ENCODE results near the gene CAMK4. TPM values are rescaled to one million over a fixed set of nuclear protein-coding genes. Genes with fewer than 3 reads are reported as not detected.

CAMK4 gene
- total and polyA plus RNA-seq, 9 donors: 4.6 to 7.5 (median 6.3) TPM

DNA sequence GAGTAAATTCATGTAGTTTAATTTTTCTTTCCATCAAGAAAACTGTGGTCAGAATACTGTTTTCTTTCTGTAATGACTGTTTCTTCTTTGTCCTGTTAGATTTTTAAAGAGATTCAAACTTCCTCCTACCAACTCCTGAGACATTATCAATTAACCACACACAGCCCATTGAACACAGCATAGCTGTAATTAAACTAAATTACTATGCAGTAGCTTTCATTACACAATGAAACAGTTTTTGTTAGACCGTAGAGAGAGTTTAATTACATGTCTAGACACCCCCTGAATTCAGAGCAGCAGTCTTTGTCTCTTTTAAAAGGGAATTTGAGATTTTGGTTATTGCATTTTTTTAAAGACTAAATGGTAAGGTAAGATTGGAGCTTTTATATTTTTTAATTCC is 210.6 kb downstream of the CAMK4 start:
- no CpG with 5 or more reads among the region's 1 CpG for WGBS (ENCODE audit: insufficient coverage)

DNA sequence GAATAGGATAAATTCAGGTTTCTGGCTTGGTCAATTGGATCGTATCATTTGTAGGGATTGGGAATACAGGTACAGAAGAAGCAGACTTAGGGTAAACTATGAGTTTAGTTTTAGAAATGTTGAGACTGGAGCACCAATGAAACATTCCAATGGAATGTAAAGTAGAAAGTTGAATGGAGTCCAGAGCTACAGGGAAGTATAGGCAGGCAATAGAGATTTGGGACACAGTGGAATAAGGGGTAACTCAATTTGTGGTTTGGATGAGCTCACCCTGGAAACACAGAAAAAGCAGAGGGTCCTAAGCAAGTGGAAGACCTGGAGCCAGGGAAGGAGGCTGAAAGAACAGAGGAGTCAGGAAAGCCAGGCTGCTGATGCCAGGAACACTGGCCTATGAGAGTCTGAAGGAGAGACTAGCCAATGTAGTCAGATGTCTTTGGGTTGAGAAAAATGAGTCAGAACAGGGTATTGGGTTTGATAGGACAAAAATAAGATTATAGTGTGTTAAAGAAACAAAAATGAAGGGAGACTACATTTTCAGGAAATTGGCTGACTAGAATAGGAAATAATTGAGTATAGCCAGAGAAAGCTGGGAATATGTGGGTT is 215.4 kb downstream of the CAMK4 start:
- H3K27me3 ChIP-seq (ENCODE audit: control insufficient read depth, insufficient read depth, low read length): no peaks in the 10 kb centered on the region
- no peaks in the 10 kb centered on the region for H3K4me1 ChIP-seq (ENCODE audit: control insufficient read depth, insufficient read depth, low read length)
- 92% methylated on average over 1 of the region's 1 CpG for WGBS (ENCODE audit: insufficient coverage)
- H3K27ac ChIP-seq (ENCODE audit: low read length): no peak overlapping the region
- H3K4me3 ChIP-seq (ENCODE audit: low read length): no peak overlapping the region
- H3K36me3 ChIP-seq (ENCODE audit: control insufficient read depth, insufficient read depth, low read length): no peaks in the 10 kb centered on the region
- no peak for DNase-seq
- no peaks in the 10 kb centered on the region for H3K9me3 ChIP-seq (replicated peaks; ENCODE audit: control insufficient read depth, low read depth, low read length)

More for the DNA sequence above, 210.6 kb downstream of the CAMK4 start:
- Histone ChIP-seq H3K4me3 (ENCODE audit: low read length) (no peak overlapping the region), H3K27ac (ENCODE audit: low read length) (no peak overlapping the region), H3K9me3 (replicated peaks; ENCODE audit: control insufficient read depth, low read depth, low read length) (no peaks in the 10 kb centered on the region), H3K4me1 (ENCODE audit: control insufficient read depth, insufficient read depth, low read length) (no peaks in the 10 kb centered on the region), H3K27me3 (ENCODE audit: control insufficient read depth, insufficient read depth, low read length) (no peaks in the 10 kb centered on the region), H3K36me3 (ENCODE audit: control insufficient read depth, insufficient read depth, low read length) (no peaks in the 10 kb centered on the region)
- no peak for DNase-seq

DNA sequence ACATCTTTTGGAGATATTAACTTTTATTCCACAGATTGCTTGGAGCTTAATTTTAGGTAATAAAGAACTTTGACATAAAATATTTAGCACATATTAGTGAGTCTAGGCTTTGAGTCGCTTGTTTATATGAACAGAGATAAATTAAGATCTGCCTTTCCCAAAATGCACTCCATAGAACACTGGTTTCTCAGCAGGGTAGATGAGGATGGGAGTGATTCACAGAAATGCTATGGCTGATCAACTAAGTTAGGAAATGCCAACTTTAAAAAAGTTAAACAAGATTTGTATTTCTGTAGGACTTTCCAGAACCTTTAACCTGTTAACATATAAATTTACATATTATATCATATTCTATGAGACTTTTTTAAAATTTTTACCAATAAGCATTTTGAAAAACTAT is 222.9 kb downstream of the CAMK4 start:
- no peak for DNase-seq
- Histone ChIP-seq H3K9me3 (replicated peaks; ENCODE audit: control insufficient read depth, low read depth, low read length) (no peaks in the 10 kb centered on the region), H3K27me3 (ENCODE audit: control insufficient read depth, insufficient read depth, low read length) (no peaks in the 10 kb centered on the region), H3K4me3 (ENCODE audit: low read length) (no peak overlapping the region), H3K27ac (ENCODE audit: low read length) (no peak overlapping the region), H3K36me3 (ENCODE audit: control insufficient read depth, insufficient read depth, low read length) (no peaks in the 10 kb centered on the region), H3K4me1 (ENCODE audit: control insufficient read depth, insufficient read depth, low read length) (no peaks in the 10 kb centered on the region)
- WGBS (ENCODE audit: insufficient coverage): no CpG with 5 or more reads among the region's 1 CpG

DNA sequence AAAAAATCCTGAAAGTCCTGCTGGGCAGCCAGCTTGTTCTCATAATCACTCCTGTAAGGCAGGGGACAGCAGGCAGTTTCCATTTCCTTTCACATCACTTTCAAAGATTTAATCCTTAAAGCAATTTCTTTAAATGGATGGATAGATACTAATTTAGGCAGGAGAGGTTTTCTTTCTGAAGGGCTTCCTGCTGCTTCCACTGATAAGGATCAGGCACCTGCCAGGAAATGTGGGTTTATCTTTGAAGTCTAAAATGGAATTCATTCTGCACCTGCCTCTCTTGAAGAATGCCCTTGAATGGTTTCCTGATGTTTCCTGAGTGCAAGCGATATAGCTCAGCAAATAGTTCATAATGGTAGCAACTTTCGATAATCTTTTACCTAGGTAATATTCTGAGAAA is 223.6 kb downstream of the CAMK4 start:
- Histone ChIP-seq H3K4me1 (ENCODE audit: control insufficient read depth, insufficient read depth, low read length) (no peaks in the 10 kb centered on the region), H3K27ac (ENCODE audit: low read length) (no peak overlapping the region), H3K36me3 (ENCODE audit: control insufficient read depth, insufficient read depth, low read length) (no peaks in the 10 kb centered on the region), H3K4me3 (ENCODE audit: low read length) (no peak overlapping the region), H3K27me3 (ENCODE audit: control insufficient read depth, insufficient read depth, low read length) (no peaks in the 10 kb centered on the region), H3K9me3 (replicated peaks; ENCODE audit: control insufficient read depth, low read depth, low read length) (no peaks in the 10 kb centered on the region)
- WGBS (ENCODE audit: insufficient coverage): no CpG with 5 or more reads among the region's 2 CpGs
- no peak for DNase-seq

DNA sequence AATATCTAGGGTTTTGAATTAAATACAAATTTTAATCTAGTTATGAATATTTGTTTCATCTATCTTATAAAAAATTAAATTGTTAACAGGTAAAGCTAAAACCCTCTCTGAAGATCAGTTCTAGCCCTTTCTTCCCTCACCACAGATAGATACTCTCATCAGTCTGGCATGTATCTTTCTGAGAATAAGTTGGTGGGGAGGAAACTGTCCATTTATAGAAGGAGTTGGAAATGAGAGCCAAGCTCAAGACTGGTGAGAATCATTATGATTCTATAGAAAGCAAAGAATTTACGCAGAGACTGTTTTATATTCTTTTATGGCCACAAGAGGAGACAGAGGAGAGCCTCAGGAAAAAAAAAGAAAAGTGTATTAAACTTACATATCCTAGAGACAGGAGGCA is 229.1 kb downstream of the CAMK4 start:
- WGBS (ENCODE audit: insufficient coverage): no CpG with 5 or more reads among the region's 1 CpG
- peak; percentile 7 for DNase-seq
- H3K4me3 ChIP-seq (ENCODE audit: low read length): no peak overlapping the region
- H3K27me3 ChIP-seq (ENCODE audit: control insufficient read depth, insufficient read depth, low read length): no peaks in the 10 kb centered on the region
- no peaks in the 10 kb centered on the region for H3K36me3 ChIP-seq (ENCODE audit: control insufficient read depth, insufficient read depth, low read length)
- H3K9me3 ChIP-seq (replicated peaks; ENCODE audit: control insufficient read depth, low read depth, low read length): no peaks in the 10 kb centered on the region
- no peak overlapping the region for H3K27ac ChIP-seq (ENCODE audit: low read length)
- H3K4me1 ChIP-seq (ENCODE audit: control insufficient read depth, insufficient read depth, low read length): no peaks in the 10 kb centered on the region

DNA sequence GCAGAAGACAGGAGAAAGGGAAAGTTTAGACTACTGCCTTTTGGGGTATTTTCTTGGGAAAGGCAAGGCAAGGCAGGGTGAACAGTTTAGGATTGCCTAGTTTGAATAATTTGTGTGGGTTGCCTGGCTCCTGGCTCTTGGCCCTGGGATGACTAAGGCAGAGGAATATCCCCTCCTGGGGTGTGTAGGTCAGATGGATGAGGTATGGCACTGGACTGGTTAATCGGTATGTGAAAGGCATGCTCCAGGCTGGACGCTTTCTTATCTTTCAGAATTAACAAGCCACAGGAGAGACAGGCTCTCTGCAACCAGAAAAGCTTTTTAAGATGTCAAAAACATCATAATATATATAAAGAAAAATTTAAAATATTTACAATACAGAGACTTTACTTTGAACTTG is 229.6 kb downstream of the CAMK4 start:
- WGBS (ENCODE audit: insufficient coverage): no CpG with 5 or more reads among the region's 2 CpGs
- H3K27me3 ChIP-seq (ENCODE audit: control insufficient read depth, insufficient read depth, low read length): no peaks in the 10 kb centered on the region
- no peak overlapping the region for H3K4me3 ChIP-seq (ENCODE audit: low read length)
- H3K4me1 ChIP-seq (ENCODE audit: control insufficient read depth, insufficient read depth, low read length): no peaks in the 10 kb centered on the region
- no peaks in the 10 kb centered on the region for H3K9me3 ChIP-seq (replicated peaks; ENCODE audit: control insufficient read depth, low read depth, low read length)
- no peaks in the 10 kb centered on the region for H3K36me3 ChIP-seq (ENCODE audit: control insufficient read depth, insufficient read depth, low read length)
- DNase-seq: no peak
- no peak overlapping the region for H3K27ac ChIP-seq (ENCODE audit: low read length)

DNA sequence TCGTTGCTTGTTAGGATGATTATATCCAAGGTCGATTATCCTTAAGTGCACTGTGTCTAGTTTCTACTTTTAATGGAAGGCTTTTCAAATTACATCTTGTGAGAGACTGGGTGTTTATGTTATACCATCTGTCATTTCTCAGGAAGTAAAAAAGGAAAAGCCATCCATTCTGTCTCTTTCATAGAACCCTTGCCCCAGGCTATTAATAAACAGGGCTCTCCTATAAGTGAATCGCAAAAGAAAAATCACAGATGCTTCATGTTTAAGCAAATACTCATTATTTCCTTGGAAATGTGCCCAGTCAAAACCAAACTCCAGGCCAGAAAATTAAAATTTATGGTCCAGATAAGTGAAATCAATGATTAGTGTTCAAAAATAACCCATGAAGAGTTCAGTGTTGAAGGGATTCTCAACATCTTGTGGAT is 230.0 kb downstream of the CAMK4 start:
- Histone ChIP-seq H3K27ac (ENCODE audit: low read length) (no peak overlapping the region), H3K9me3 (replicated peaks; ENCODE audit: control insufficient read depth, low read depth, low read length) (no peaks in the 10 kb centered on the region), H3K4me1 (ENCODE audit: control insufficient read depth, insufficient read depth, low read length) (no peaks in the 10 kb centered on the region), H3K27me3 (ENCODE audit: control insufficient read depth, insufficient read depth, low read length) (no peaks in the 10 kb centered on the region), H3K36me3 (ENCODE audit: control insufficient read depth, insufficient read depth, low read length) (no peaks in the 10 kb centered on the region), H3K4me3 (ENCODE audit: low read length) (no peak overlapping the region)
- no CpG with 5 or more reads among the region's 3 CpGs for WGBS (ENCODE audit: insufficient coverage)
- DNase-seq: peak; percentile 44

DNA sequence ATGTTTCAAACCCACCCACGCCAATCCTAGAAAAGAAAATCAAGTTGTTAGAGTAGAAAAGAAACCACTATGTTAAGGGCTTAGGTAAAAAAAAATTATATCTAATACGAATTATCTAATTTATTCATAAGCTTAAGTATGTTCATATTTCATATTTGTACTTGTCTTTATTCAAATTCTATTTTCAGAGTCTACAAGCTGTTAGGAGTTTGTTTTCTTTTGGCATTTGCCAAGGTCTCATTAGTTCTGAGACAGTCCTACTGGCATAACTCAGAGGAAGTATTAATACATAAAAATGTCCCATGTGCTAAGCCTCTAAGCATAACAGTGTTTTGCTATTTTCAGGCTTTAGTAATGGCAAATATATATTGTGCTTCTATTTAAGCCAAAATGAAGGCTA is 230.6 kb downstream of the CAMK4 start:
- WGBS (ENCODE audit: insufficient coverage): no CpG with 5 or more reads among the region's 2 CpGs
- no peaks in the 10 kb centered on the region for H3K4me1 ChIP-seq (ENCODE audit: control insufficient read depth, insufficient read depth, low read length)
- H3K36me3 ChIP-seq (ENCODE audit: control insufficient read depth, insufficient read depth, low read length): no peaks in the 10 kb centered on the region
- no peak overlapping the region for H3K4me3 ChIP-seq (ENCODE audit: low read length)
- H3K9me3 ChIP-seq (replicated peaks; ENCODE audit: control insufficient read depth, low read depth, low read length): no peaks in the 10 kb centered on the region
- H3K27me3 ChIP-seq (ENCODE audit: control insufficient read depth, insufficient read depth, low read length): no peaks in the 10 kb centered on the region
- peak; percentile 15 for DNase-seq
- no peak overlapping the region for H3K27ac ChIP-seq (ENCODE audit: low read length)

DNA sequence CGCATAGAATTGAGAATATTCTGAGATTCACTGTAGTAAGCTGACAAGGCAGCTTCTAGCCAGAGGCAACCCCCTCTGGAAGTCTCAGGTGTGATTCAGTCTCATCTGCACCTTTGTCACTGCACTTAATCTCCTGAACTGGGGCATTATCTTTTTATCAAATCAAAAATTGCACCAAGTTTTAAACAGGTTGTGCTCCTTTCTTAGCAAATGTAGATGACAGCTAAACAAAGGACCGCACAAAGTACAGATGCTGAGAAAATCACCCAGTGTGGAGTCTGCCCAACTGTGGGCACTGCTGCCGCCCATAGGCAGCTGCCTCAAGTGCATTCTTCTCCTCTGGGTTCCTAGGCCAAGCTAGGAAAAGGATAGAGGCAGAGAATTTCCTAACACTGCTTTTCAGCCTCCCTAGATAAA is 237.1 kb downstream of the CAMK4 start:
- Histone ChIP-seq H3K27me3 (ENCODE audit: control insufficient read depth, insufficient read depth, low read length) (no peaks in the 10 kb centered on the region), H3K4me3 (ENCODE audit: low read length) (no peak overlapping the region), H3K9me3 (replicated peaks; ENCODE audit: control insufficient read depth, low read depth, low read length) (no peaks in the 10 kb centered on the region), H3K4me1 (ENCODE audit: control insufficient read depth, insufficient read depth, low read length) (no peaks in the 10 kb centered on the region), H3K27ac (ENCODE audit: low read length) (no peak overlapping the region), H3K36me3 (ENCODE audit: control insufficient read depth, insufficient read depth, low read length) (no peaks in the 10 kb centered on the region)
- WGBS (ENCODE audit: insufficient coverage): no CpG with 5 or more reads among the region's 3 CpGs
- peak; percentile 14 for DNase-seq

DNA sequence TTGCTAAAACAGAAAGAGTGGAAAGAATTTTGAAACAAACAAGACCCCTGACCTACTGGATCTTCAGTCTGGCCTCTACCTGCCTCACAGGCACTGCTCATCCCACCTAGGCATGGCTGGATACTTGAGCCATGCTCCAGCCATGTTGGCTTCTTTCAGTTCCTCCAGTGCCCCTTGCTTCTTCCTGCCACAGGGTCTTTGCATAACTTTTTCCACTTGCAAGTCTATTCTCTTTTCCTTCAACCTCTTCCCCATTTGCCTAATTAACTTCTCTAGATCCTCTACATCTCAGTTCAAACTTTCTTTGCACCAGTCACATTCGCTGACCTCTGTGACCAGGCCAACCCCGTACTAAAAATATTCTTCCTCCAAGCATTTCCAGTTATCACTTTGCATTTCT is 237.8 kb downstream of the CAMK4 start:
- peak; percentile 19 for DNase-seq
- H3K36me3 ChIP-seq (ENCODE audit: control insufficient read depth, insufficient read depth, low read length): no peaks in the 10 kb centered on the region
- no peaks in the 10 kb centered on the region for H3K9me3 ChIP-seq (replicated peaks; ENCODE audit: control insufficient read depth, low read depth, low read length)
- no peak overlapping the region for H3K4me3 ChIP-seq (ENCODE audit: low read length)
- H3K4me1 ChIP-seq (ENCODE audit: control insufficient read depth, insufficient read depth, low read length): no peaks in the 10 kb centered on the region
- H3K27ac ChIP-seq (ENCODE audit: low read length): no peak overlapping the region
- no peaks in the 10 kb centered on the region for H3K27me3 ChIP-seq (ENCODE audit: control insufficient read depth, insufficient read depth, low read length)
- WGBS (ENCODE audit: insufficient coverage): 84% methylated on average over 2 of the region's 2 CpGs

DNA sequence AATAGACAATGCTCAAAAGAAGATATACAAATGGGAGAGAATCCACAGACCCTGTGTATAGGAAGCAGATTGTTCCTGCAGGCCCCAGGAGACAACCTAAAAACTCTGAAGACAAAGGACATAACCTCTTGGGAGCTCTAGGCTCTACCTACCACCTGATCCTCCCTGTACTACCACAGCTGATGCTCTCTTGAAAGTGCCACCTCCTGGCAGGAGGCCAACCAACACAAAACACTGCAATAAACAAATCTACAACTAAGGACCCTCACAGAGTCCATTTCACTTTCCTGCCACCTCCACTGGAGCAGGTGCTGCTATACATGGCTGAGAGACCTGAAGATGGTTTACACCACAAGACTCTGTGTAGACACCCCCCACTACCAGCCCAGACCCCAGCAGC is 239.1 kb downstream of the CAMK4 start:
- no peak for DNase-seq
- Histone ChIP-seq H3K36me3 (ENCODE audit: control insufficient read depth, insufficient read depth, low read length) (no peaks in the 10 kb centered on the region), H3K27ac (ENCODE audit: low read length) (no peak overlapping the region), H3K9me3 (replicated peaks; ENCODE audit: control insufficient read depth, low read depth, low read length) (no peaks in the 10 kb centered on the region), H3K4me1 (ENCODE audit: control insufficient read depth, insufficient read depth, low read length) (no peaks in the 10 kb centered on the region), H3K27me3 (ENCODE audit: control insufficient read depth, insufficient read depth, low read length) (no peaks in the 10 kb centered on the region), H3K4me3 (ENCODE audit: low read length) (no peak overlapping the region)

Measured in muscle of leg (tissue), 11 donors.